Measurements from ENCODE around the gene PGBD5. TPM values are rescaled to one million over a fixed set of nuclear protein-coding genes. Genes with fewer than 3 reads are reported as not detected.

Gene PGBD5
- total RNA-seq, 2 experiments from 2014 or later = not detected

DNA sequence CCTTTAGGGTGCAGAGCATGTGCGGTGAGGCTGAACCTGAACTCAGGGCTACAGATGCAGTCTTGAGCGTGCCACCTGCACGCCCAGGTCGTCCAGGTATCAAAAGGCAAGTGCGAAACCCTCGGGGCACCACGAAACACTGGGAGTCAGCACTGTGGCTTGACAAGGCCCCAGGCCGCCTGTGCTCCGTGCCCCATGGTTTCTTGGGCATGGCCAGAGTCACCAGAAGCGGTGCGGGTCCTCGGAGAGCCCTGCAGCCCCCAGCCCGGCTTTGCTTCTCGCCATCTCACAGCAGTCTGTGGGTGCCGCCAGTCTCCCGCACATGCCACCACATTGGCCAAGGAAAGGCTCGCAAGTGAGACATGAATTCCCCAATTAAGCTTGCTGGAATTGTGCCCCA is 117.3 kb downstream of the PGBD5 start:
- no peaks in the 10 kb centered on the region for H3K79me2 ChIP-seq (ENCODE audit: insufficient read depth, low read depth, low read length)
- no peaks in the 10 kb centered on the region for H3K9me2 ChIP-seq (ENCODE audit: insufficient read depth, low read length)
- CTCF ChIA-PET (ENCODE audit: unreplicated experiment) = no interaction called here
- no peak overlapping the region for H2AFZ ChIP-seq (ENCODE audit: low read length)
- H3K4me2 ChIP-seq (ENCODE audit: low read length) = no peak overlapping the region
- no TSS peak for BruUV-seq (replicated peaks)
- peaks cover 4% of the 10 kb centered on the region for H3K4me1 ChIP-seq (ENCODE audit: insufficient read depth, low read length, poor library complexity, severe bottlenecking)
- no peak overlapping the region for H3K4me3 ChIP-seq (ENCODE audit: low read depth, low read length, poor library complexity, severe bottlenecking)
- TF ChIP-seq, protein P1, sequence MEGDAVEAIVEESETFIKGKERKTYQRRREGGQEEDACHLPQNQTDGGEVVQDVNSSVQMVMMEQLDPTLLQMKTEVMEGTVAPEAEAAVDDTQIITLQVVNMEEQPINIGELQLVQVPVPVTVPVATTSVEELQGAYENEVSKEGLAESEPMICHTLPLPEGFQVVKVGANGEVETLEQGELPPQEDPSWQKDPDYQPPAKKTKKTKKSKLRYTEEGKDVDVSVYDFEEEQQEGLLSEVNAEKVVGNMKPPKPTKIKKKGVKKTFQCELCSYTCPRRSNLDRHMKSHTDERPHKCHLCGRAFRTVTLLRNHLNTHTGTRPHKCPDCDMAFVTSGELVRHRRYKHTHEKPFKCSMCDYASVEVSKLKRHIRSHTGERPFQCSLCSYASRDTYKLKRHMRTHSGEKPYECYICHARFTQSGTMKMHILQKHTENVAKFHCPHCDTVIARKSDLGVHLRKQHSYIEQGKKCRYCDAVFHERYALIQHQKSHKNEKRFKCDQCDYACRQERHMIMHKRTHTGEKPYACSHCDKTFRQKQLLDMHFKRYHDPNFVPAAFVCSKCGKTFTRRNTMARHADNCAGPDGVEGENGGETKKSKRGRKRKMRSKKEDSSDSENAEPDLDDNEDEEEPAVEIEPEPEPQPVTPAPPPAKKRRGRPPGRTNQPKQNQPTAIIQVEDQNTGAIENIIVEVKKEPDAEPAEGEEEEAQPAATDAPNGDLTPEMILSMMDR (conservative IDR thresholded peaks at IDR 0.05; ENCODE audit: low read length) = no peak
- TF ChIP-seq EZH2phosphoT487 (IDR thresholded peaks at IDR 0.05; ENCODE audit: borderline replicate concordance, low read depth, low read length) = no peak
- H4K20me1 ChIP-seq (ENCODE audit: insufficient read depth, low read length) = no peaks in the 10 kb centered on the region
- intact Hi-C loops (cut with micrococcal nuclease; ENCODE audit: unreplicated experiment) = loop anchor here (10.0 kb wide), 1 partner anchor 324 kb away; no protein-coding TSS in a partner anchor
- H3K36me3 ChIP-seq (ENCODE audit: insufficient read depth, low read length) = no peaks in the 10 kb centered on the region
- no peak for DNase-seq (ENCODE audit: low spot score)
- H3K27ac ChIP-seq (ENCODE audit: low read depth, low read length, poor library complexity, severe bottlenecking) = no peak overlapping the region
- no peaks in the 10 kb centered on the region for H3K9me3 ChIP-seq (ENCODE audit: low read length)
- POLR2A ChIA-PET = no interaction called here

DNA sequence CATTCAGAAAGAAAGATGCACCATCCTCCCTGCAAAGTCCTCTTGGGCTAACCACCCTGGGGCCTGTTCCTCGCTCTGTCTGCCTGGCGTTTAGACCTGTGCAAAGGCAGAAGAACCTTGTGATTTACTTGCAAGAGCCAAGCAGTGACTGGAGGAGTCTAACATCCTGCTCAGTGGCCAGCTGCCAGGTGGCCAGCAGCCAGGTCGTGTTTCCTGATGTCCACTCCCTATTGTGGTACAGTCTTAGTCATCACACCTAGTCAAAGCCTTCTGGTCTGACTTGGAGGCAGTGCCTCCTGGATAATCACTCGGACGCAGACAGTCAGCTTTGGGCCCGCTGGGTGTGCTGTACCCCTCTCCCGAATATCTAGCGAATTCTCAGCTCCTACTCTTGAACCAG is 118.1 kb downstream of the PGBD5 start:
- no peaks in the 10 kb centered on the region for H4K20me1 ChIP-seq (ENCODE audit: insufficient read depth, low read length)
- H3K9me3 ChIP-seq (ENCODE audit: low read length) = no peaks in the 10 kb centered on the region
- H3K9me2 ChIP-seq (ENCODE audit: insufficient read depth, low read length) = no peaks in the 10 kb centered on the region
- H2AFZ ChIP-seq (ENCODE audit: low read length) = no peak overlapping the region
- no peak overlapping the region for H3K4me3 ChIP-seq (ENCODE audit: low read depth, low read length, poor library complexity, severe bottlenecking)
- DNase-seq (ENCODE audit: low spot score) = no peak
- H3K4me1 ChIP-seq (ENCODE audit: insufficient read depth, low read length, poor library complexity, severe bottlenecking) = peaks cover 4% of the 10 kb centered on the region
- no TSS peak for BruUV-seq (replicated peaks)
- H3K27ac ChIP-seq (ENCODE audit: low read depth, low read length, poor library complexity, severe bottlenecking) = no peak overlapping the region
- H3K79me2 ChIP-seq (ENCODE audit: insufficient read depth, low read depth, low read length) = no peaks in the 10 kb centered on the region
- TF ChIP-seq, protein P1 (conservative IDR thresholded peaks at IDR 0.05; ENCODE audit: low read length) = no peak
- TF ChIP-seq EZH2phosphoT487 (IDR thresholded peaks at IDR 0.05; ENCODE audit: borderline replicate concordance, low read depth, low read length) = no peak
- H3K36me3 ChIP-seq (ENCODE audit: insufficient read depth, low read length) = no peaks in the 10 kb centered on the region
- intact Hi-C loops (cut with micrococcal nuclease; ENCODE audit: unreplicated experiment) = loop anchor here (10.0 kb wide), 1 partner anchor 323 kb away; no protein-coding TSS in a partner anchor
- POLR2A ChIA-PET = interaction anchor here (1.1 kb wide), 1 partner anchor 26 kb away, joined by 3 read pairs; no protein-coding TSS in a partner anchor
- no peak overlapping the region for H3K4me2 ChIP-seq (ENCODE audit: low read length)
- CTCF ChIA-PET (ENCODE audit: unreplicated experiment) = no interaction called here

DNA sequence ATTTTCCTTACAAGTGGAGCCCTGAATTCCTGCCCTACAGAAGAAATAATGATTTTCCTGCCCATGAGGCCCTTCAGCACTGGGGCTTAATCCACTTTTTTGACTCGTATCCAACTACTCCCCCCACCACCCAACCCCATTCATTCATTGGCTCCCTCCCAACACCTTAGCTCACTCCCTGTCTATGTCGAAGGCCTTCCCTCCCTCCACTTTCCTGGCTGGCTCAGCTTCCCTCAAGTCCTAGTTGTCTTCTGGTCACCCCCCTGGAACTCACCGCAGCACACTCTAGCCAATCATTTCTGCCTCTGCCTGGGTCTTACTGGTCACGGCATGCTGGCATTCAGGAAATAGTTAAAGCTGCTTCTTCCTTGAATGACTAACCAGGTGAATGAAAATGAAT is 118.9 kb downstream of the PGBD5 start:
- ChIA-PET POLR2A (interaction anchor here (0.6 to 1.1 kb wide), 2 partner anchors 26 to 384 kb away, joined by 3 to 4 read pairs; no protein-coding TSS in a partner anchor), CTCF (ENCODE audit: unreplicated experiment) (no interaction called here)
- no peaks in the 10 kb centered on the region for H3K79me2 ChIP-seq (ENCODE audit: insufficient read depth, low read depth, low read length)
- no peak overlapping the region for H3K27ac ChIP-seq (ENCODE audit: low read depth, low read length, poor library complexity, severe bottlenecking)
- DNase-seq (ENCODE audit: low spot score) = no peak
- intact Hi-C loops (cut with micrococcal nuclease; ENCODE audit: unreplicated experiment) = loop anchor here (10.0 kb wide), 1 partner anchor 322 kb away; no protein-coding TSS in a partner anchor
- BruUV-seq (replicated peaks) = no TSS peak
- H3K4me1 ChIP-seq (ENCODE audit: insufficient read depth, low read length, poor library complexity, severe bottlenecking) = peaks cover 4% of the 10 kb centered on the region
- no peaks in the 10 kb centered on the region for H3K9me2 ChIP-seq (ENCODE audit: insufficient read depth, low read length)
- H3K36me3 ChIP-seq (ENCODE audit: insufficient read depth, low read length) = no peaks in the 10 kb centered on the region
- no peaks in the 10 kb centered on the region for H4K20me1 ChIP-seq (ENCODE audit: insufficient read depth, low read length)
- H2AFZ ChIP-seq (ENCODE audit: low read length) = peak overlapping the region; percentile 32; the same call in 1 of the 2 replicates
- H3K9me3 ChIP-seq (ENCODE audit: low read length) = no peaks in the 10 kb centered on the region
- no peak for TF ChIP-seq EZH2phosphoT487 (IDR thresholded peaks at IDR 0.05; ENCODE audit: borderline replicate concordance, low read depth, low read length)
- TF ChIP-seq, protein P1 (conservative IDR thresholded peaks at IDR 0.05; ENCODE audit: low read length) = no peak
- H3K4me3 ChIP-seq (ENCODE audit: low read depth, low read length, poor library complexity, severe bottlenecking) = no peak overlapping the region
- H3K4me2 ChIP-seq (ENCODE audit: low read length) = no peak overlapping the region

Measured in OCI-LY7 (cell line).